Posterior vena cava (tissue), 2 donors: ENCODE measurements around the gene DMD. TPM values are rescaled to one million over a fixed set of nuclear protein-coding genes. Genes with fewer than 3 reads are reported as not detected.

Experiments used
- DNase-seq: peaks from one replicate; pipeline ENCODE4 v3.0.0-alpha.2; 2020; ENCODE audit warnings: low spot score
- intact Hi-C, 2 donors: fragments of 100-400 bp; cut with DNase I; formaldehyde crosslinking; loops; one replicate each; pipeline versions ENCODE4 v1.14.1 to v1.14.2; 2022 to 2023
- total RNA-seq, 2 donors: library from RNA; stranded (reverse); fragmentation: NEBNext Ultra II Directional; extraction: Animal tissue kit (Norgen Biotek cat#: 25700); gene quantifications; one replicate each; pipeline ENCODE4 v1.2.1, GENCODE V29; 2021
- donor health status: DM: yes; HTN: yes; CAD: no.
- donor health status: DM: yes; HTN: yes; CAD: no.

DMD gene
- total RNA-seq, 2 donors from 2014 or later: 132 to 139 TPM

- intact Hi-C loops: no loop called here
Observed at GRCh38 chrX:31185884-31186283, 2025.5 kb downstream of the DMD start.

GRCh38 chrX:31181377-31182000 is 2029.9 kb downstream of the DMD start:
- intact Hi-C loops: no loop called here
- DNase-seq: no peak

More at GRCh38 chrX:31185884-31186283, 2025.5 kb downstream of the DMD start:
- DNase-seq: no peak

DNA sequence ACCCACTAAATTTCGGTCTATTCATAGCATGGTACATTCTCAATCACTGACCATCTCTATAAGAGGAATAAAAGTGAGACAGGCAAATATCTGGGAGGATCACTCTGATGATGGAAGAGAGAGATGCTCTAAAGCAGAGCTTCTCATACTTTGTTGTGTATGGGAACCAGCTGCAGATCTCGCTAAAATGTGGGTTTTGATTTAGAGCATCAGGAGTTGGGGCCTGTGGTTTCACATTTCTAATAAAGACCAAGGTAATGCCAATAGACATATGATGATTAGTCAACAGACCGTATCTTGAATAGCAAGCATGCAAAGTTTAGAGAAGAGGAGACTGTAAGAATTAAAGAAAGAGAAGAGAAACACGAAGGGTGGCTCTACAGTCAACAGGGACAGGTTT is 2032.1 kb downstream of the DMD start:
- intact Hi-C loops: no loop called here
- DNase-seq: no peak

GRCh38 chrX:31178769-31179125 is 2032.6 kb downstream of the DMD start:
- no peak for DNase-seq
- intact Hi-C loops: no loop called here

GRCh38 chrX:31178064-31178768 is 2033.1 kb downstream of the DMD start:
- intact Hi-C loops: no loop called here
- DNase-seq: no peak

- no peak for DNase-seq
- intact Hi-C loops: no loop called here
Observed at GRCh38 chrX:31170792-31171191, 2040.6 kb downstream of the DMD start.

DNA sequence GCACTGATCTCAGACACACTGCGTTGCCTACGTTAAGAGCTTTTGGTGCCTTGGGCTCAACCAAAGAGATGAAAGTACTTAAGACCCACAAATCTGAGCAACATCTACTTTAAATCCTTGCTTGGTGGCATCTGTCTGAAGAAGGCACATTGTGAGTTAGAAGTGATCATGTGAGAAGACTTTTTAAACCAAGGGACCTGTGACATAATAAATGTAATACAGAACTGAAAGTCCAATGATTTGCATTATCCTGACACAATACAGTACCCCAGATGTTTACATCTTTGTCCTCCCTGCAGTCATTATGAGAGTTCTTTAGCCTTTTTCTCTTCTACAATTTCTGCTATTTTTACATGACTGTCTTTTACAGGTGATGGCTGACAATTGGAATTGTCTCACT is 2042.8 kb downstream of the DMD start:
- no peak for DNase-seq
- intact Hi-C loops: no loop called here

- no peak for DNase-seq
- intact Hi-C loops: no loop called here
Observed at GRCh38 chrX:31166832-31167231, 2044.5 kb downstream of the DMD start.

GRCh38 chrX:31166416-31166815 is 2044.9 kb downstream of the DMD start:
- no peak for DNase-seq
- intact Hi-C loops: no loop called here

GRCh38 chrX:31165241-31166035 is 2045.9 kb downstream of the DMD start:
- no peak for DNase-seq
- intact Hi-C loops: no loop called here

GRCh38 chrX:31154946-31155345 is 2056.4 kb downstream of the DMD start:
- intact Hi-C loops: no loop called here

DNA sequence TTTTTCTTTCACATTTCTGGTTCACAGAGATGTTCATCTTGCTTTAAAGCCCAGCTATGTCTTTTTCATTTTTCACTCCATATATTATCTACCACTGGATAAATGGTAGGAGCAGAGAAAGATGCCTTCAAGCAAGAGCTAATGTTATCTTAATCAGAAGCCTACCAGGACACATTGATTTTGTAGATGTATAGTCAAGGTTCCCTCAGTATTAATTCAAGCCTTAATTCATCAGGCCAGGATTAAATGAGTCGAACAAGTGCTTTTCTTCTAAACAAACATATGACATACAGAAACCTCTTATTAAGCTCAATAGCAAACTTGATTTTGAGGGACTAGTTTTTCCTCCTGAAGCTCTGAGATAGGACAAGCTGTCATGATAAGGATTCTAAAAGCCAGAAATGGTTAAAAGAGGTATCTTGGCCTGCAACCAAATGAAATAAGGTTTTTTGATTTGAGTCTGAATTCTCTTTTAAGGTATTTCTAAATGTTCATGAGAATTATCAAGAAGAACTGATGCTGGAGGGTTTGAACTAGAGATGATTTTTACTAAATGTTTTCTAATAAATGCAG is 2057.8 kb downstream of the DMD start:
- DNase-seq: no peak
- intact Hi-C loops: no loop called here

More at GRCh38 chrX:31154946-31155345, 2056.4 kb downstream of the DMD start:
- DNase-seq: no peak

DNA sequence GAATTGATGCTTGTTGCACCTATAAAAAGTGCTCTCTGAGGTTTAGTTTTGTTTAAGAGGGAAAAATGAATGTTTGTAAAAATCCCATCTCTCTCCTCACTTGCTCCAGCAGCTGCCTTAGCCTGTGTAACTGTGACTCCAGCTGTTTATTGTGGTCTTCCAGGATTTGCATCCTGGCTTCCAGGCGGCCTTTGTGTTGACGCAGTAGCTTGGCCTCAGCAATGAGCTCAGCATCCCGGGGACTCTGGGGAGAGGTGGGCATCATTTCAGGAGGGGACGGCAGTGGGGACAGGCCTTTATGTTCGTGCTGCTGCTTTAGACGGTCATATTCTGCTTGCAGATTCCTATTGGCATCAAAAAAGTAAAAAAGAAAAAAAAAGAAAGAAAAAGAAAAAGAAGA is 2064.2 kb downstream of the DMD start:
- intact Hi-C loops: no loop called here
- DNase-seq: no peak

GRCh38 chrX:31139961-31140360 is 2071.4 kb downstream of the DMD start:
- intact Hi-C loops: no loop called here
- DNase-seq: no peak

GRCh38 chrX:31138124-31138523 is 2073.2 kb downstream of the DMD start:
- no peak for DNase-seq
- intact Hi-C loops: no loop called here

- intact Hi-C loops: no loop called here
- no peak for DNase-seq
Observed at GRCh38 chrX:31136144-31136611, 2075.2 kb downstream of the DMD start.

- intact Hi-C loops: no loop called here
- DNase-seq: no peak
Observed at GRCh38 chrX:31132821-31133241, 2078.5 kb downstream of the DMD start.

DNA sequence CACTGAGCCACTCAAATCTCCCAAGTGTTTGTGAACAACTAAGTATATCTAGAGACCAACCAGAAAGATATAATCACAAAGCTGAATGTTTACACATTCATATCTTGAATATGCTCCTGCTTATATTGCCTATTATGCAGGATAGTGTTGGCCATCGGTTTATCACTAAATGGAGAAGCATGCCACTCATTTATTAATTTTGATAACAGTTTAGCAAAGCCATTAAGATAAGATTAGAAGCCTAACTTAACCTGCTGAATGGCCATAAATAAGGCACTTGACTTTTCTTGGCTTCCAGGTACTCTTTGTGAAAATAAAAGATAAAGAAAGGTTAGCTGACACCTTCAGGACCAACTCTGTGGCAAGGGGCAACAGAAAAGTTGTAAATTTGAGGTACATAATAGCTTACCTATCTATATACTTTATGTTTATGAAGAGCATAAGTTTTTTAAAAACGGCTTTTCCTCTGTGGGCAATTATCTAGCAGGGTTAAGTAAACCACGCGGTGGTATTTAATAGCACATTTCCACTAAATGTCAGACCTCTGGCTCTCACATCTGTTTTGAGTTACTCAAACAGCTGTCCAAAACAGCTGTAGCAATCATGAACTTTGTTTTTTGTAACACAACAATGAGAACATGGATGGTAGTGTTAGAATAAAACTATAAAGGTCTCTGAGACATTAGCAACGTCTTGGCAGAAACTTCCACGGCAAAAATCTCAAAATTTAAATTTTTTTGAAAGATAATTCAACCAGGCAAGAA is 2080.7 kb downstream of the DMD start:
- no peak for DNase-seq
- intact Hi-C loops: no loop called here

- intact Hi-C loops: loop anchor here in 1 of 2 donors (10.0 kb wide), 1 partner anchor 1236 kb away; no protein-coding TSS in a partner anchor
- no peak for DNase-seq
Observed at GRCh38 chrX:31128855-31129254, 2082.5 kb downstream of the DMD start.
